Myocyte (in vitro differentiated cells): ENCODE data around the gene ZDHHC5. TPM values are rescaled to one million over a fixed set of nuclear protein-coding genes. Genes with fewer than 3 reads are reported as not detected.

Experiments used
- DNase-seq: peaks from one replicate; pipeline ENCODE4 v3.0.0-alpha.2; 2012; ENCODE audit warnings: low read depth
- polyA plus RNA-seq: library from polyadenylated mRNA; unstranded; fragments of >200 nt; gene quantifications from one replicate; pipeline ENCODE4 v1.2.1, GENCODE V29; 2012; ENCODE audit warnings: missing spikeins
- total RNA-seq: library from RNA; depleted of rRNA; stranded (reverse); fragments of >200 nt; gene quantifications from 2 replicates; pipeline ENCODE4 v1.2.3, GENCODE V29; 2014

Gene ZDHHC5, protein sequence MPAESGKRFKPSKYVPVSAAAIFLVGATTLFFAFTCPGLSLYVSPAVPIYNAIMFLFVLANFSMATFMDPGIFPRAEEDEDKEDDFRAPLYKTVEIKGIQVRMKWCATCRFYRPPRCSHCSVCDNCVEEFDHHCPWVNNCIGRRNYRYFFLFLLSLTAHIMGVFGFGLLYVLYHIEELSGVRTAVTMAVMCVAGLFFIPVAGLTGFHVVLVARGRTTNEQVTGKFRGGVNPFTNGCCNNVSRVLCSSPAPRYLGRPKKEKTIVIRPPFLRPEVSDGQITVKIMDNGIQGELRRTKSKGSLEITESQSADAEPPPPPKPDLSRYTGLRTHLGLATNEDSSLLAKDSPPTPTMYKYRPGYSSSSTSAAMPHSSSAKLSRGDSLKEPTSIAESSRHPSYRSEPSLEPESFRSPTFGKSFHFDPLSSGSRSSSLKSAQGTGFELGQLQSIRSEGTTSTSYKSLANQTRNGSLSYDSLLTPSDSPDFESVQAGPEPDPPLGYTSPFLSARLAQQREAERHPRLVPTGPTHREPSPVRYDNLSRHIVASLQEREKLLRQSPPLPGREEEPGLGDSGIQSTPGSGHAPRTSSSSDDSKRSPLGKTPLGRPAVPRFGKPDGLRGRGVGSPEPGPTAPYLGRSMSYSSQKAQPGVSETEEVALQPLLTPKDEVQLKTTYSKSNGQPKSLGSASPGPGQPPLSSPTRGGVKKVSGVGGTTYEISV
- total RNA-seq: 42.8 and 47.4 TPM in 2 replicates
- polyA plus RNA-seq: 63.4 TPM

GRCh38 chr11:57667736-57668433 is at the start of gene ZDHHC5:
TSS of gene ZDHHC5 (plus strand) at chr11:57668114. CDS start at chr11:57673091, 4,977 bp downstream.
- peak; percentile 99 for DNase-seq

- DNase-seq: no peak
These were observed 49.5 kb upstream of the ZDHHC5 start for GRCh38 chr11:57618438-57618837.

GRCh38 chr11:57619331-57619730 is 48.6 kb upstream of the ZDHHC5 start:
- no peak for DNase-seq

GRCh38 chr11:57620467-57620866 is 47.4 kb upstream of the ZDHHC5 start:
- DNase-seq: no peak

DNA sequence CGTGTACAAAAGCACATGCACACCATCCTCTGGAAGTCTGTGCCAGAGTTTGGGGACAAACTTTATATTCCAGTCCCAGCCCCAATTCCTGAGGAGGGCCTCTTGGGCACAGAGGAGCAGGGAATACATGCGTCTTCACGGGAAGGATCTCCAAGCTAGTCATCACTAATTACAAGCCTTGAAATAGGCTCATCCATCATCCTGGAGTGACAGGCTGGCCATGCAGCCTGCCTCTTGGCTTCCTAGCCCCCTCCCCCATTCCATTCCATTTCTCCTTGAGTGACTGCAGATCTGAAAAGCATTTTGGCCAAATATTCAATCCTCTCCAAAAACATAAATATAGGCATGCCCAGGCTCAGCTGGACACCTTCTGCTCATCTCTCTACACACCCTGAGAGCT is 45.7 kb upstream of the ZDHHC5 start:
- DNase-seq: no peak

GRCh38 chr11:57624864-57625263 is 43.0 kb upstream of the ZDHHC5 start:
- DNase-seq: no peak

- DNase-seq: no peak
These were observed 41.0 kb upstream of the ZDHHC5 start for GRCh38 chr11:57626895-57627294.

DNA sequence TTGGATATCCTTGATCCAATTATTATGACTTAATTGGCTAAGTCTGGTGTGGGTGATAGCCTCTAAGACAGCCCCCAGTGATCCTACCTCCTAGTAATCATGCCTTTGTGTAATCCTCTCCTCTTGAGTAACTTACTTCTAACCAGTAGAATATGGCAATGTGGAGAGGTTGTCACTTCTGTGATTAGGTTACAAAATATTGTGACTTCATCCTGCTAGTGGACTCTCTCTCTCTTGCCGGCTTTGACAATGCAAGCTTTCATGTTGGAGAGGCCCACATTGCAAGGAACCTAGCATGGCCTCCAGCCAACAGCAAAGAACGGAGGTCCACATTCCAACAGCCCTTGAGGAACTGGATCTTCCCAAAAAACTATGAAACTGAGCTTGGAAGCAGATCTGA is 37.7 kb upstream of the ZDHHC5 start:
- DNase-seq: no peak

DNA sequence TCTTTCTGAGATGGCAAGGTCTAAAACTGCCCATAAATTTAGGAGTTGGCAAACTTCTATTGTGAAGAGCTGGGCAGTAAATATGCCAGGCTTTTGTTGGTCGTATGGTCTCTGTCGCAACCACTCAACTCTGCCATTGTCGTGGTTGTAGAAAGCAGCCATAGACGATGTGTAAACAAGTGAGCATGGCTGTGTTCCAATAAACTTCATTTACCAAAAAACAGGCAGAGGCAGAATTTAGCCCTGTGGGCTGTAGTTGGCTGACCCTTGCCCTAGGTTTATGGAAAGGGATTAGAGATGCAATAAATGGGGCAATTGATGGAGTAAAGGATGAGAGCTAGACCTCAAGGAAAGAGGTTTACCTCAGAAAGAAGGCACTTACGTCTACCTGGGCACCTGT is 35.8 kb upstream of the ZDHHC5 start:
- DNase-seq: no peak

DNA sequence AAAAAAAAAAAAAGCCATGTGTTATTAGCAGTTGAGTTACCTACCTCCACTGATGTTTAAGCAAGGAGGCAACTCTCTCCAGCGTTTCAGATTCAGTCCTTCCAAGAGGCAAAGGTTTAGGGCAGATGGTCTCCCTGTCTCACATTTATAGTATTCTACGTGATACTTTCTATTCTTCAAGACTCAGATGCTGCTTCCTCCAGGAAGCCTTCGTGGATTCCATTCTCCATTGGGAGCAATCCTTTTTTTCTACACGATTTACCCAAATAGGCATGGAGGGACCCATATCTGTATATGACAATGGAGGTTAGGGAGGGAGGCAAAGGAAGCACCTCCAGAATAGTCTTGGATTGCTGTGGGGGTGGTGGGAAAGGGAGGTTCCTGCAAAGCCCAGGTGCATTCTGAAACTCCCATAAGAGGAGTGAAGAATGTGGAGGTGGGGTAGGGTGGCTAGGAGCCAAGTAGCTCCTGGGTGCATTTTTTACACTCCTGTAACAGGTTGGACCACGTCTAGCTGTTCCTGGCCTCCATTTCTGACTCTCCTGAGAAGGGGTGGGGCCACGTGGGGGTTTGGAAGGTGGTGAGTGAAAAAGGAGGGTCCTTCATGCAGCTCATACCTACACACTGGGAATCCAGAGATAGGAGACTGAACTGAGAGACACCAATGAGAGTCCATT is 34.4 kb upstream of the ZDHHC5 start:
- DNase-seq: no peak

DNA sequence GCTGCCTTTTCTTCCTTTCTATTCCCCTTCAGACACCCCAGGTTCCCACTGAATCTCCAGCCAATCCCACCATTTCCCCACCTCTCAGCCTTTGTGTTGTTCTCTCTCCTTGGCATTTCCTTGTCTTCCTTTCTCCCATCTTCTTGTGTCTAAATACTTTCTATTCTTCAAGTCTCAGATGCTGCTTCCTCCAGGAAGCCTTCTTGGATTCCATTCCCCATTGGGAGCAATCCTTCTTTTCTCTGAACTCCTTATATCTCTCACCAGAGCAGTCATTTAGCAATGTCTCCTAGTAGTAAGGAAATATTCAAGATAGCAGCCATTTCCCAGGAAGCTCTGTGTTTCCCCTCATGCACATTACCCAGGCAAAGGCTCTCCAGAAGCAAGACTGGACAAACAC is 33.6 kb upstream of the ZDHHC5 start:
- DNase-seq: no peak

- no peak for DNase-seq
These were observed 32.7 kb upstream of the ZDHHC5 start for GRCh38 chr11:57635246-57635645.

- DNase-seq: peak; percentile 31
These were observed 30.3 kb upstream of the ZDHHC5 start for GRCh38 chr11:57637626-57638004.

DNA sequence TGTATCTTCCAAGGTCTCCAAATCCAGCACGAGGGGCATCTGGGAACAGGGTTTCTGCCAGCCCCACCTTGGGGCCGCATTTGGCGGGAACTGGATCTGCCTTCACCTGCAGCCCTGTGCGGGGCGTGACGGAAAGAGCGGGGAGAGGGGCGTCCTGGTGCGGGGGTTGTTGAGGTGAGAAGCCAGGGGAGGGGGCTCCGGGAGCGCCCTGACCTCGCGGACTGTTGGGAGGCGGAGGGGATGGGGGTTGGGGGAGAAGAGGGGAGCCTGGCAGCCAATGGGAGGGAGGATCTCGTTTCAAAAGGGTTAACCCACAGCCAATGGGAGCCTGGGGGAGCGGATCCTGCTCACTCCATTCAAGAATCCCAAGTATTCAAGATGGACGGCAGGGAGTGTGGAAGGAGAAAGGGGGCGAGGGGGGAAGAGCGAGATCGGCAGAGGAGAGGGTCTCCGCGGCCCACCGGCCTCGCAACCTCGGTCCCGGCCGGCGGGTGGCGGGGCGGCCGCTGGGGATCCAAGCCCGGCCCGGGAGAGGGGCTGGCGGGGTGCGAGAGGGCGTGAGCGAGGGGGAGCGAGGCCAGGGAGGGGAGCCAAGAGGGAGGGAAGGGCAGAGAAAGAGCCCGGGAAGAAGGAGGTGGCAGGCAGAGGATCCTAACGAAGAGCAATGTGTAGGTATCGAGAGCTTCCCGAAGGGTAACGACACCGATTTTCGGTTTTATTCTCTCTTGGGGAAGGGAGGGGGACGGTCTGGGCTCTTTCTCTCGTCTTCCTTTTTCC is 29.7 kb upstream of the ZDHHC5 start:
- DNase-seq: peak; percentile 92

GRCh38 chr11:57638811-57639320 is 29.0 kb upstream of the ZDHHC5 start:
- peak; percentile 32 for DNase-seq

DNA sequence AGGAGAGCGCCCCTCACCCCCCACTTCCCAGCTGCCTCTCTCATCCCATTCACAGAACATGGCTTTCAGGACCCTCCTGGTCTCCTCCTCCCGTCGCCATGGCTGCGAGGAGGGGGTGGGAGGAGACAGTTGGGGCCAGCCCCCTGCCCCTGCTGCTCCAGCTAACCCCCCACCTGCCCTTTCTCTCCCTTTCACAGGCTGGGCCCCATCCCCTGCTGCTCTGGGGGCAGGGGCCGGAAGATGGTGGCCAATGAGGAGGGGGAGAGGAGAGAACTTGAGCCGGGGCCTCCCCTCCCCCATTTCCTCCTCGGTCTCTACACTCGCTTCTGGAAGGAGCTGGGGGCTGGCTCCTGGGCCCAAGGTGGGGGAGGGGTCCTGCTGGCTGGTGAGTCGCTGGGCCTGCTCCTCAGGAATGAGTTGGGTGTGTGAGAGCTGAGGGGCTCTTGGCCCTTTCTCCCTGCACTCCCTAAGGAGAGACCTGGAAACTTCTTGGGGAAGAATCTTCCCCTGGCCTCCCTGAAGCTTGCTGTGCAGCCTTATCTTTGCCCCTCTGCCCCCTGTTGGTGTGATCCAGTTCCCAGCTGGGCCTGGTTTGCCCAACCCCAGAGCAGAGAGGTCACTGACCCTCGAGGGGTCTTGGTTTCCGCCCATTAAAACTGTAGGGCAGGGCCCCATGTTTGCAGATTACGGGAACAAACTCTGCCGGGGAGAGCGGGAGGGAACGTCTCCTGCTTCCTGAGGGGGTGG is 28.4 kb upstream of the ZDHHC5 start:
- peak; percentile 32 for DNase-seq

DNA sequence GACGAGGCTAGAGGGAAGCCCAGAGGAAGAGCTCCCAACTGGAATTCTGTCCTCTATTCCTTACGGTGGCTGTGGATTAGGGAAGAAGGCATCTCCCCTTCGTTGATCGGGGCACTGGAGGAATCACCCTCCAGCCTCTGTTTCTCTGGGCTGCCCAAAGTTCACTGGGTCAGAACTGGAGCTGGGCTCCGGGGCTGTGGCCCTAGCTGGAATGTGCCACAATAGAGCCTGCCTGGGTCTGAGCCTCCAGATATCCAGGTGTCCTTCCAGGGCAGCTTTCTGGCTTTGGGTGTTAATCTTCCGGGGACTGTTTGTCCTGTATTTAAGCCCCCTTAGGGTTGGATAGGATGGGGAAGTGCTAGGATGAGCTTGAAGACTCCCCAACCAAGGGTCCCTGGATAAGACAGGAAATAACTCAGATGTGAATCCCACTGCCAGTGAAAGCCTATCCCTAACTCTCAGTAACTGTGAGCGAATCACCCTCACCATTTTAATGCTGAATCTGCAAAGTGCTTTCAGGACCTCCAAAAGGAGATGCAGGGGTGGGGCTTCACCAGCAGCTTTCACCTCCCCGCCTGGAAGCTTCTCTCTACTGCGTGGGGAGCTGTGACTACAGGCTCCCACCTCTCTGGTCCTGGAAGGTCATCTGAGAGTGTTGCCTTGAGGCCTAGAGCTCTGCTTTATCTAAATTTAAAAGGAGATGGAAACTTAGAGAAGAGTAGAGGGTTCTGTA is 27.7 kb upstream of the ZDHHC5 start:
- DNase-seq: no peak

GRCh38 chr11:57641011-57641807 is 26.7 kb upstream of the ZDHHC5 start:
- DNase-seq: peak; percentile 88
